22Rv1 (cell line): ENCODE results near the gene NUTM2A.
"Not testable (repeated sequence)": the region's sequence is repeated elsewhere in the genome, so short reads cannot be mapped to it uniquely, and the experiment has no call there.

Experiments used
- H3K27ac ChIP-seq: fragments of 450-650 bp; 2 replicates; pipeline ENCODE4 v1.5.1; 2017

NUTM2A gene

DNA sequence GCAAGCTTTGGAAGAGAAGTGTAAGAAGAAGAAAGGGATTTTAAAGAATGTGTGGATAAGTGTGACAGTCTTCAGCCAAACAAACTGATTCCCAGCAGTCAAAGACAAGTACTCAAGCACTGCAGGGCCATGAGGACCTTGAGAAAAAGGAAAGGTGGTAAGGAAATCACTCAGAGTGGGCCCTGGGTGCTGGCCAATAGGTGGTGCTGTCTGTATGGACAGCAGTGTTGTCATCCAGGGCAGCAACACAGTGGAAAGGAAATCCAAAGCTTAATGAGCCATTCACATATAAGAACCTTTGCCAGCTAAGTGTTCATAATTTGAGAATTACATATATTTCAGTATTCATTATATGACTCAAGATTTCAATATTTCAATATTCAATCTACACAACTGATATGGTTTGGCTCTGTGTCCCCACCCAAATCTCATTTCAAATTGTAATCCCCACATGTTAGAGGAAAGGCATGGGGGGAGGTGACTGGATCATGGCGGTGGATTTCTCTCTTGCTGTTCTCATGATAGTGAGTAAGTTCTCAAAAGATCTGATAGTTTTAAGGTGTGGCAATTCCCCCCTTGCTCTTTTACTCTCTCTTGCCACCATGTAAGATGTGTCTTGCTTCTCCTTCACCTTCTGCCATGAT, 55.6 kb downstream of the NUTM2A start:
- not testable (repeated sequence) for H3K27ac ChIP-seq
